K562 (cell line): ENCODE data around the gene B3GALT6. TPM values are rescaled to one million over a fixed set of nuclear protein-coding genes. Genes with fewer than 3 reads are reported as not detected.

Experiments used
- BHLHE40 ChIP-seq: IDR thresholded peaks from 2 replicates; pipeline ENCODE4 v1.6.1; 2011; ENCODE audit warnings: low read length, improper control_type of control experiment
- DNMT1 ChIP-seq: fragments of 450-650 bp; IDR thresholded peaks from 2 replicates; pipeline ENCODE4 v1.6.1; 2016; ENCODE audit warnings: antibody characterized with exemption, mild to moderate bottlenecking
- FOXJ2 ChIP-seq: fragments of 200-800 bp; sonication (Bioruptor generic); IDR thresholded peaks from 2 replicates; pipeline ENCODE4 v1.6.1; 2016; ENCODE audit warnings: missing genetic modification characterization, missing compliant biosample characterization
- HEY1 ChIP-seq: fragments of 250-450 bp; sonication (Bioruptor Pico); IDR thresholded peaks from 2 replicates; pipeline ENCODE4 v1.5.0; 2020; ENCODE audit warnings: mild to moderate bottlenecking, moderate library complexity, borderline replicate concordance
- LARP7 ChIP-seq: fragments of 450-650 bp; IDR thresholded peaks from 2 replicates; pipeline ENCODE4 v1.6.1; 2016
- NFXL1 ChIP-seq: fragments of 450-650 bp; formaldehyde crosslinking; IDR thresholded peaks from 2 replicates; pipeline ENCODE4 v1.4.0; 2021; ENCODE audit warnings: mild to moderate bottlenecking
- NR1H2 ChIP-seq: sonication (generic); formaldehyde crosslinking; IDR thresholded peaks from 2 replicates; pipeline ENCODE4 v1.4.0; 2020; ENCODE audit warnings: mild to moderate bottlenecking, missing genetic modification reagents
- WHSC1 ChIP-seq: IDR thresholded peaks from one replicate; pipeline ENCODE4 v1.6.1; 2012; ENCODE audit warnings: low read length, control low read depth, inconsistent platforms
- ZNF184 ChIP-seq: sonication (generic); formaldehyde crosslinking; IDR thresholded peaks from 2 replicates; pipeline ENCODE4 v1.5.0; 2020; ENCODE audit warnings: missing genetic modification reagents
- ZNF217 ChIP-seq: sonication (generic); formaldehyde crosslinking; IDR thresholded peaks from 2 replicates; pipeline ENCODE4 v1.8.0; 2022; ENCODE audit warnings: mild to moderate bottlenecking, missing genetic modification reagents
- ZNF24 ChIP-seq: fragments of 450-650 bp; IDR thresholded peaks from 2 replicates; pipeline ENCODE4 v1.6.1; 2016
- ZNF766 ChIP-seq: fragments of 200-800 bp; sonication (Bioruptor generic); conservative IDR thresholded peaks from 2 replicates; pipeline ENCODE4 v1.6.1; 2016; ENCODE audit warnings: missing genetic modification characterization, missing compliant biosample characterization
- ZNF778 ChIP-seq: fragments of 450-650 bp; formaldehyde crosslinking; IDR thresholded peaks from 2 replicates; pipeline ENCODE4 v1.4.0; 2020; ENCODE audit warnings: mild to moderate bottlenecking, moderate library complexity
- polyA plus RNA-seq, 8 experiments: library from polyadenylated mRNA; depleted of rRNA in 4 of 8; stranded (reverse) in 5 of 8; unstranded in 3 of 8; fragments of >200 nt; fragmentation: Nextera tagmentation in 2 of 8; fragmentation: Illumina TruSeq in 1 of 8; extraction: Ambion mirVana in 2 of 8; extraction: Trizol in 1 of 8; gene quantifications; 2 replicates each; pipeline versions ENCODE4 v1.2.1 to v1.2.3, GENCODE V29; 2011 to 2014; ENCODE audit warnings: inconsistent platforms in 1 of 8, missing spikeins in 1 of 8
- total RNA-seq, 7 experiments: library from RNA; depleted of rRNA in 6 of 7; stranded (reverse); fragments of >200 nt in 6 of 7; fragmentation: Illumina TruSeq in 2 of 7; extraction: Trizol in 2 of 7; gene quantifications; 2 replicates each; pipeline versions ENCODE4 v1.2.1 to v1.2.3, GENCODE V29; 2011 to 2021; ENCODE audit warnings: low replicate concordance in 1 of 7
- TF ChIP-seq, protein P1 (sequence below): sonication (generic); formaldehyde crosslinking; IDR thresholded peaks from 2 replicates; pipeline ENCODE4 v1.8.0; 2022; ENCODE audit warnings: mild to moderate bottlenecking, missing genetic modification reagents
- TF ChIP-seq, protein P2 (sequence below): fragments of 250-450 bp; sonication (Bioruptor Pico); IDR thresholded peaks from 2 replicates; pipeline ENCODE4 v1.8.0; 2022; ENCODE audit warnings: moderate library complexity, mild to moderate bottlenecking, inconsistent platforms
- TF ChIP-seq, protein P3 (sequence below): conservative IDR thresholded peaks from 2 replicates; pipeline ENCODE4 v1.6.1; 2011; ENCODE audit warnings: low read depth, mild to moderate bottlenecking, low read length; ENCODE audit not compliant: control insufficient read depth
- TF ChIP-seq, protein P4 (sequence below): sonication (generic); formaldehyde crosslinking; IDR thresholded peaks from 2 replicates; pipeline ENCODE4 v1.8.0; 2023; ENCODE audit warnings: missing genetic modification reagents, mild to moderate bottlenecking, borderline replicate concordance

The B3GALT6 gene
- total and polyA plus RNA-seq, 9 of the 15 experiments (the other 6 are each of a cell fraction or from before 2014, with no cell fraction given) = 0.68 to 29.8 (median 9.9) TPM

DNA sequence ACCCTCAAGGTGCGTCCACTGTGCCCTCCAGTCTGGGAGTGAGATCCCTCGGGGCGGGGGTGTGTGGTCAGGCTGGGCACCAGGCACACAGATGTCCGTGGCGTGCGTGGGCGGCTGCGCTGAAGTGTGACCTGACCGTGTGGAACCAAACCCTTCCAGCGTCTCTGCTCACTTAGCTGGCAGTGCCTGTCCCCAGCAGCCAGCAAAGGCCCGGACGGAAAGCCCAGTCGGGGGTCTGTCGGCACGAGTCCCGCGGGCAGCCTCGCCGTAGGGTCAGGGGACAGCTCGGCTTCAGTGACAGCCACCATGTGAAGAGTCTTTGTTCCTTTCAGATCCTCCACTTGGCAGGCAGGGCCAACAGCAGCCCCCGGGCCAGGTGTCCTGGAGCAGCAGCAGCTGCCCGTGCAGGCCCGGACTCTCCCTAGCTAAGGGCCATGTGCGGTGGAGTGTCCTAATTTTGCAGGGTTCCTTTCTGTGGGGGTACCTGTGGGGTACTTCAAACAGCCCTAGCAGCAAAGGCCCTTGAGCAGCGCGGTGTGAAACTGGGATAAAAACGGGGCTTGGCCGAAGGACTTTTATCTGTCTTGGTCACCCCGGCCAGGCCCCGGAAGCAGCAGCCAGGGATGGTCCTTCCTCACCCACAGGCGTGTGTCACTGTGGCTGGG, 46.8 kb upstream of the B3GALT6 start (continued):
- no peak for TF ChIP-seq FOXJ2 (tag)
- TF ChIP-seq, protein P1, sequence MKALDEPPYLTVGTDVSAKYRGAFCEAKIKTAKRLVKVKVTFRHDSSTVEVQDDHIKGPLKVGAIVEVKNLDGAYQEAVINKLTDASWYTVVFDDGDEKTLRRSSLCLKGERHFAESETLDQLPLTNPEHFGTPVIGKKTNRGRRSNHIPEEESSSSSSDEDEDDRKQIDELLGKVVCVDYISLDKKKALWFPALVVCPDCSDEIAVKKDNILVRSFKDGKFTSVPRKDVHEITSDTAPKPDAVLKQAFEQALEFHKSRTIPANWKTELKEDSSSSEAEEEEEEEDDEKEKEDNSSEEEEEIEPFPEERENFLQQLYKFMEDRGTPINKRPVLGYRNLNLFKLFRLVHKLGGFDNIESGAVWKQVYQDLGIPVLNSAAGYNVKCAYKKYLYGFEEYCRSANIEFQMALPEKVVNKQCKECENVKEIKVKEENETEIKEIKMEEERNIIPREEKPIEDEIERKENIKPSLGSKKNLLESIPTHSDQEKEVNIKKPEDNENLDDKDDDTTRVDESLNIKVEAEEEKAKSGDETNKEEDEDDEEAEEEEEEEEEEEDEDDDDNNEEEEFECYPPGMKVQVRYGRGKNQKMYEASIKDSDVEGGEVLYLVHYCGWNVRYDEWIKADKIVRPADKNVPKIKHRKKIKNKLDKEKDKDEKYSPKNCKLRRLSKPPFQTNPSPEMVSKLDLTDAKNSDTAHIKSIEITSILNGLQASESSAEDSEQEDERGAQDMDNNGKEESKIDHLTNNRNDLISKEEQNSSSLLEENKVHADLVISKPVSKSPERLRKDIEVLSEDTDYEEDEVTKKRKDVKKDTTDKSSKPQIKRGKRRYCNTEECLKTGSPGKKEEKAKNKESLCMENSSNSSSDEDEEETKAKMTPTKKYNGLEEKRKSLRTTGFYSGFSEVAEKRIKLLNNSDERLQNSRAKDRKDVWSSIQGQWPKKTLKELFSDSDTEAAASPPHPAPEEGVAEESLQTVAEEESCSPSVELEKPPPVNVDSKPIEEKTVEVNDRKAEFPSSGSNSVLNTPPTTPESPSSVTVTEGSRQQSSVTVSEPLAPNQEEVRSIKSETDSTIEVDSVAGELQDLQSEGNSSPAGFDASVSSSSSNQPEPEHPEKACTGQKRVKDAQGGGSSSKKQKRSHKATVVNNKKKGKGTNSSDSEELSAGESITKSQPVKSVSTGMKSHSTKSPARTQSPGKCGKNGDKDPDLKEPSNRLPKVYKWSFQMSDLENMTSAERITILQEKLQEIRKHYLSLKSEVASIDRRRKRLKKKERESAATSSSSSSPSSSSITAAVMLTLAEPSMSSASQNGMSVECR (CRISPR knock-in tag) = no peak
- no peak for TF ChIP-seq ZNF217 (CRISPR knock-in tag)
- no peak for TF ChIP-seq NR1H2 (CRISPR knock-in tag)
- TF ChIP-seq LARP7 = no peak
- TF ChIP-seq, protein P2, sequence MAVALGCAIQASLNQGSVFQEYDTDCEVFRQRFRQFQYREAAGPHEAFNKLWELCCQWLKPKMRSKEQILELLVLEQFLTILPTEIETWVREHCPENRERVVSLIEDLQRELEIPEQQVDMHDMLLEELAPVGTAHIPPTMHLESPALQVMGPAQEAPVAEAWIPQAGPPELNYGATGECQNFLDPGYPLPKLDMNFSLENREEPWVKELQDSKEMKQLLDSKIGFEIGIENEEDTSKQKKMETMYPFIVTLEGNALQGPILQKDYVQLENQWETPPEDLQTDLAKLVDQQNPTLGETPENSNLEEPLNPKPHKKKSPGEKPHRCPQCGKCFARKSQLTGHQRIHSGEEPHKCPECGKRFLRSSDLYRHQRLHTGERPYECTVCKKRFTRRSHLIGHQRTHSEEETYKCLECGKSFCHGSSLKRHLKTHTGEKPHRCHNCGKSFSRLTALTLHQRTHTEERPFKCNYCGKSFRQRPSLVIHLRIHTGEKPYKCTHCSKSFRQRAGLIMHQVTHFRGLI (CRISPR knock-in tag) = no peak
- no peak for TF ChIP-seq ZNF24
- TF ChIP-seq ZNF184 (CRISPR knock-in tag) = no peak
- TF ChIP-seq NFXL1 = no peak
- TF ChIP-seq ZNF778 = no peak
- TF ChIP-seq ZNF766 = no peak
- TF ChIP-seq BHLHE40 = no peak; the same call in 1 of the 2 replicates
- TF ChIP-seq HEY1 (CRISPR knock-in tag) = no peak
- TF ChIP-seq, protein P3, sequence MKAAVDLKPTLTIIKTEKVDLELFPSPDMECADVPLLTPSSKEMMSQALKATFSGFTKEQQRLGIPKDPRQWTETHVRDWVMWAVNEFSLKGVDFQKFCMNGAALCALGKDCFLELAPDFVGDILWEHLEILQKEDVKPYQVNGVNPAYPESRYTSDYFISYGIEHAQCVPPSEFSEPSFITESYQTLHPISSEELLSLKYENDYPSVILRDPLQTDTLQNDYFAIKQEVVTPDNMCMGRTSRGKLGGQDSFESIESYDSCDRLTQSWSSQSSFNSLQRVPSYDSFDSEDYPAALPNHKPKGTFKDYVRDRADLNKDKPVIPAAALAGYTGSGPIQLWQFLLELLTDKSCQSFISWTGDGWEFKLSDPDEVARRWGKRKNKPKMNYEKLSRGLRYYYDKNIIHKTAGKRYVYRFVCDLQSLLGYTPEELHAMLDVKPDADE = no peak
- TF ChIP-seq DNMT1 = no peak
- TF ChIP-seq, protein P4, sequence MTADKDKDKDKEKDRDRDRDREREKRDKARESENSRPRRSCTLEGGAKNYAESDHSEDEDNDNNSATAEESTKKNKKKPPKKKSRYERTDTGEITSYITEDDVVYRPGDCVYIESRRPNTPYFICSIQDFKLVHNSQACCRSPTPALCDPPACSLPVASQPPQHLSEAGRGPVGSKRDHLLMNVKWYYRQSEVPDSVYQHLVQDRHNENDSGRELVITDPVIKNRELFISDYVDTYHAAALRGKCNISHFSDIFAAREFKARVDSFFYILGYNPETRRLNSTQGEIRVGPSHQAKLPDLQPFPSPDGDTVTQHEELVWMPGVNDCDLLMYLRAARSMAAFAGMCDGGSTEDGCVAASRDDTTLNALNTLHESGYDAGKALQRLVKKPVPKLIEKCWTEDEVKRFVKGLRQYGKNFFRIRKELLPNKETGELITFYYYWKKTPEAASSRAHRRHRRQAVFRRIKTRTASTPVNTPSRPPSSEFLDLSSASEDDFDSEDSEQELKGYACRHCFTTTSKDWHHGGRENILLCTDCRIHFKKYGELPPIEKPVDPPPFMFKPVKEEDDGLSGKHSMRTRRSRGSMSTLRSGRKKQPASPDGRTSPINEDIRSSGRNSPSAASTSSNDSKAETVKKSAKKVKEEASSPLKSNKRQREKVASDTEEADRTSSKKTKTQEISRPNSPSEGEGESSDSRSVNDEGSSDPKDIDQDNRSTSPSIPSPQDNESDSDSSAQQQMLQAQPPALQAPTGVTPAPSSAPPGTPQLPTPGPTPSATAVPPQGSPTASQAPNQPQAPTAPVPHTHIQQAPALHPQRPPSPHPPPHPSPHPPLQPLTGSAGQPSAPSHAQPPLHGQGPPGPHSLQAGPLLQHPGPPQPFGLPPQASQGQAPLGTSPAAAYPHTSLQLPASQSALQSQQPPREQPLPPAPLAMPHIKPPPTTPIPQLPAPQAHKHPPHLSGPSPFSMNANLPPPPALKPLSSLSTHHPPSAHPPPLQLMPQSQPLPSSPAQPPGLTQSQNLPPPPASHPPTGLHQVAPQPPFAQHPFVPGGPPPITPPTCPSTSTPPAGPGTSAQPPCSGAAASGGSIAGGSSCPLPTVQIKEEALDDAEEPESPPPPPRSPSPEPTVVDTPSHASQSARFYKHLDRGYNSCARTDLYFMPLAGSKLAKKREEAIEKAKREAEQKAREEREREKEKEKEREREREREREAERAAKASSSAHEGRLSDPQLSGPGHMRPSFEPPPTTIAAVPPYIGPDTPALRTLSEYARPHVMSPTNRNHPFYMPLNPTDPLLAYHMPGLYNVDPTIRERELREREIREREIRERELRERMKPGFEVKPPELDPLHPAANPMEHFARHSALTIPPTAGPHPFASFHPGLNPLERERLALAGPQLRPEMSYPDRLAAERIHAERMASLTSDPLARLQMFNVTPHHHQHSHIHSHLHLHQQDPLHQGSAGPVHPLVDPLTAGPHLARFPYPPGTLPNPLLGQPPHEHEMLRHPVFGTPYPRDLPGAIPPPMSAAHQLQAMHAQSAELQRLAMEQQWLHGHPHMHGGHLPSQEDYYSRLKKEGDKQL (CRISPR knock-in tag) = no peak
- TF ChIP-seq WHSC1 = no peak
